ENCODE data around the gene MLLT11. TPM values are rescaled to one million over a fixed set of nuclear protein-coding genes. Genes with fewer than 3 reads are reported as not detected.

MLLT11 gene
- total RNA-seq, 3 donors from 2014 or later (not counting 1 experiment from before 2014, with no cell fraction given) = 11.2 to 18.6 (median 17.6) TPM

DNA sequence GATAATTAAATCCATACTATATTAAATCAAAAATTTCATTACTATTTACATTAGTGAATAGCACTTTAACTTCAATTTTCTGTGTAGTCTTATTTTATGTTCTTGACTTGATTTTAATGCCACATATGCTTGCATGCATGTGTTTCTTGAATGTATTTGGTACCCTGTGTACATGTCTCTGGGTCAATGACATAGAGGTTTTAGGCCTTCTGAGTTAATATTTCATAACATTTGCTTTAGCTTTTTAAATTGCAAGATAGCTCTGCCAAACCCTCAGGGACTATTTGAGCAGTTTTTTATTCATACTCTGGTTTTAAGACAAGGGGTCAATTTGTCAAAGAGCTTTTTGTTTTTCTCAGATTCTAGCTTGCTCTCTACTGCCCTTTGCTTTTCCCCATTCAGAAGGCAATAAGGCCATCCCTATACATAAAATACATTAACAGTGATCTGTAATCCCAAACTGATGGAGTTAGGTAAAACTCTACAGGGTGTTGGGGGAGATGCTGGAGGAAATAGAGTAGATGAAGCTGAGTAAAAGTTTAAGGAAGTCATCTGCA is 5.0 kb downstream of the MLLT11 start:
- Mint-ChIP-seq H3K4me3 (no peak overlapping the region), H3K27ac (no peak overlapping the region), H3K27me3 (ENCODE audit: low read depth in 2 of 2) (no peaks in the 10 kb centered on the region), H3K9me3 (no peaks in the 10 kb centered on the region), H3K4me1 (peaks cover 19 to 24% of the 10 kb centered on the region in 2 donors), H3K36me3 (no peaks in the 10 kb centered on the region)
- Histone ChIP-seq H3K27me3 (ENCODE audit: control insufficient read depth, insufficient read depth, low read length) (no peaks in the 10 kb centered on the region), H3K4me1 (ENCODE audit: control insufficient read depth, insufficient read depth, low read length) (peaks cover 13% of the 10 kb centered on the region), H3K36me3 (ENCODE audit: control insufficient read depth, insufficient read depth, low read length) (no peaks in the 10 kb centered on the region), H3K27ac (ENCODE audit: low read length) (no peak overlapping the region), H3K9me3 (ENCODE audit: control insufficient read depth, insufficient read depth, low read length) (no peaks in the 10 kb centered on the region), H3K4me3 (ENCODE audit: low read length) (no peak overlapping the region)
- TF ChIP-seq CTCF (IDR thresholded peaks at IDR 0.05) = no peak
- no peak for ATAC-seq
- DNase-seq = no peak
- intact Hi-C loops (cut with micrococcal nuclease) = no loop called here

GRCh38 chr1:151067185-151067584 is 7.0 kb downstream of the MLLT11 start:
- Mint-ChIP-seq H3K4me1 (peaks cover 17 to 24% of the 10 kb centered on the region in 2 donors), H3K27ac (peak overlapping the region; percentile 58 to 61), H3K27me3 (ENCODE audit: low read depth in 2 of 2) (no peaks in the 10 kb centered on the region), H3K9me3 (no peaks in the 10 kb centered on the region), H3K36me3 (no peaks in the 10 kb centered on the region), H3K4me3 (no peak overlapping the region)
- WGBS (ENCODE audit: insufficient coverage) = 93% methylated on average over 4 of the region's 4 CpGs
- no peak for DNase-seq
- H3K27me3 ChIP-seq (ENCODE audit: control insufficient read depth, insufficient read depth, low read length) = no peaks in the 10 kb centered on the region
- ATAC-seq = no peak
- H3K9me3 ChIP-seq (ENCODE audit: control insufficient read depth, insufficient read depth, low read length) = no peaks in the 10 kb centered on the region
- no peak for TF ChIP-seq CTCF (IDR thresholded peaks at IDR 0.05)
- H3K4me3 ChIP-seq (ENCODE audit: low read length) = no peak overlapping the region
- H3K36me3 ChIP-seq (ENCODE audit: control insufficient read depth, insufficient read depth, low read length) = no peaks in the 10 kb centered on the region
- H3K4me1 ChIP-seq (ENCODE audit: control insufficient read depth, insufficient read depth, low read length) = peaks cover 16% of the 10 kb centered on the region
- H3K27ac ChIP-seq (ENCODE audit: low read length) = no peak overlapping the region
- intact Hi-C loops (cut with micrococcal nuclease) = no loop called here

DNA sequence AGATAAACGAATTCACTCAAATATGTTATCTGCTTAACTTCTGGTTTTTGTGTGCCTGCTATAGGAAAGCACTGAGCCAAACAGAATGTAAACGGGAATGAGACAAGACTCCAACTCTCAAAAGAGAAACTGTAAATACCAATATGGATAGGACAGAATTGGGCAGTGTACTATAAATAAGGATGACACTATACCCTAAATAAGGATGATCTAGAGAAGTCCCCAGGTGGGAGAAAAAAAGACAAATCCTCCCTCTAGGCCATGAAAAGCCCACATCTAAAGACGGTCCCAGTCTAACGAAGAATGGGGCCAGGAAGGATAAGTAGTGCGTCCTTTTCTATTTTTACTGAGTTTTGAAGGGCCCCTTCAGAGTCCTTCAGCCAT is 8.9 kb downstream of the MLLT11 start:
- peak overlapping the region; percentile 68 to 99 for H3K27ac Mint-ChIP-seq
- peaks cover 11 to 24% of the 10 kb centered on the region in 2 donors for H3K4me1 Mint-ChIP-seq
- Histone ChIP-seq H3K9me3 (ENCODE audit: control insufficient read depth, insufficient read depth, low read length) (no peaks in the 10 kb centered on the region), H3K27ac (ENCODE audit: low read length) (no peak overlapping the region), H3K4me1 (ENCODE audit: control insufficient read depth, insufficient read depth, low read length) (peaks cover 16% of the 10 kb centered on the region), H3K4me3 (ENCODE audit: low read length) (no peak overlapping the region), H3K36me3 (ENCODE audit: control insufficient read depth, insufficient read depth, low read length) (no peaks in the 10 kb centered on the region), H3K27me3 (ENCODE audit: control insufficient read depth, insufficient read depth, low read length) (no peaks in the 10 kb centered on the region)
- H3K4me3 Mint-ChIP-seq = peak overlapping the region; percentile 98
- DNase-seq = no peak
- intact Hi-C loops (cut with micrococcal nuclease) = no loop called here
- H3K27me3 Mint-ChIP-seq (ENCODE audit: low read depth in 2 of 2) = no peaks in the 10 kb centered on the region
- ATAC-seq = no peak
- H3K9me3 Mint-ChIP-seq = no peaks in the 10 kb centered on the region
- TF ChIP-seq CTCF (IDR thresholded peaks at IDR 0.05) = no peak
- H3K36me3 Mint-ChIP-seq = no peaks in the 10 kb centered on the region
- 85% methylated on average over 4 of the region's 5 CpGs for WGBS (ENCODE audit: insufficient coverage)
